ENCODE data around the gene RSL24D1.

The RSL24D1 gene

GRCh38 chr15:55196458-55197361 is at the start of gene RSL24D1:
TSS of gene RSL24D1 (minus strand) at chr15:55196941. CDS start at chr15:55196890, 51 bp downstream.
- peak; percentile 94 to 98 for DNase-seq (ENCODE audit: low read depth in 2 of 2)

- DNase-seq (ENCODE audit: low read depth in 2 of 2), result no peak
These were observed 48.3 kb upstream of the RSL24D1 start for GRCh38 chr15:55245059-55245458.

GRCh38 chr15:55241891-55242290 is 45.1 kb upstream of the RSL24D1 start:
- no peak for DNase-seq (ENCODE audit: low read depth in 2 of 2)

- DNase-seq (ENCODE audit: low read depth in 2 of 2), result no peak
These were observed 44.4 kb upstream of the RSL24D1 start for GRCh38 chr15:55241186-55241585.

GRCh38 chr15:55240125-55240760 is 43.5 kb upstream of the RSL24D1 start:
- no peak for DNase-seq (ENCODE audit: low read depth in 2 of 2)

- no peak for DNase-seq (ENCODE audit: low read depth in 2 of 2)
These were observed 42.8 kb upstream of the RSL24D1 start for GRCh38 chr15:55239440-55240124.

GRCh38 chr15:55238877-55239276 is 42.1 kb upstream of the RSL24D1 start:
- DNase-seq (ENCODE audit: low read depth in 2 of 2), result no peak

GRCh38 chr15:55237219-55238130 is 40.7 kb upstream of the RSL24D1 start:
- DNase-seq (ENCODE audit: low read depth in 2 of 2), result no peak

GRCh38 chr15:55235546-55236036 is 38.9 kb upstream of the RSL24D1 start:
- DNase-seq (ENCODE audit: low read depth in 2 of 2), result no peak

- DNase-seq (ENCODE audit: low read depth in 2 of 2), result no peak
These were observed 38.0 kb upstream of the RSL24D1 start for GRCh38 chr15:55234800-55235104.

- DNase-seq (ENCODE audit: low read depth in 2 of 2), result no peak
These were observed 37.5 kb upstream of the RSL24D1 start for GRCh38 chr15:55234104-55234799.

GRCh38 chr15:55231455-55231854 is 34.7 kb upstream of the RSL24D1 start:
- no peak for DNase-seq (ENCODE audit: low read depth in 2 of 2)

GRCh38 chr15:55230953-55231352 is 34.2 kb upstream of the RSL24D1 start:
- DNase-seq (ENCODE audit: low read depth in 2 of 2), result no peak

- no peak for DNase-seq (ENCODE audit: low read depth in 2 of 2)
These were observed 33.4 kb upstream of the RSL24D1 start for GRCh38 chr15:55230051-55230670.

- no peak for DNase-seq (ENCODE audit: low read depth in 2 of 2)
These were observed 29.4 kb upstream of the RSL24D1 start for GRCh38 chr15:55226127-55226526.

GRCh38 chr15:55224892-55225291 is 28.2 kb upstream of the RSL24D1 start:
- DNase-seq (ENCODE audit: low read depth in 2 of 2), result no peak

- no peak for DNase-seq (ENCODE audit: low read depth in 2 of 2)
These were observed 25.8 kb upstream of the RSL24D1 start for GRCh38 chr15:55222588-55222987.

- DNase-seq (ENCODE audit: low read depth in 2 of 2), result no peak
These were observed 24.6 kb upstream of the RSL24D1 start for GRCh38 chr15:55221090-55222011.

- DNase-seq (ENCODE audit: low read depth in 2 of 2), result no peak
These were observed 23.9 kb upstream of the RSL24D1 start for GRCh38 chr15:55220606-55221005.

Data from stimulated activated CD8-positive, alpha-beta memory T cell treated with anti-CD3 and anti-CD28 coated beads, Interleukin-7, amount 100 ng/mL, for 4 hours (primary cell).